GM12878 (cell line): ENCODE data around the gene TRPV5. TPM values are rescaled to one million over a fixed set of nuclear protein-coding genes. Genes with fewer than 3 reads are reported as not detected.

Experiments used
- ATAC-seq: fragments of 200-7000 bp; cut with Tn5 transposase; 3 replicates; pipeline ENCODE4 v1.9.1; 2020; ENCODE audit warnings: mild to moderate bottlenecking, moderate library complexity
- BruUV-seq: library from RNA; stranded (reverse); fragments of 400-500 nt; replicated peaks from 2 replicates; lab custom pipeline; 2021; lab: Mats Ljungman, UMichigan
- CTCF ChIA-PET: fragments of 300-600 bp; sonication (Branson Sonifier 250); formaldehyde crosslinking; extraction: SDS; loops from one replicate; lab custom pipeline; 2021; ENCODE audit warnings: inconsistent platforms; lab: Yijun Ruan, JAX
- POLR2A ChIA-PET: fragments of 350-600 bp; formaldehyde crosslinking; extraction: SDS; loops from one replicate; lab custom pipeline; 2021; ENCODE audit warnings: inconsistent platforms; lab: Charles Lee
- RAD21 ChIA-PET: fragments of 300-600 bp; sonication (Branson Sonifier 250); formaldehyde crosslinking; loops from one replicate; lab custom pipeline; 2023; ENCODE audit warnings: antibody characterized with exemption; ENCODE audit not compliant: unreplicated experiment; lab: Charles Lee
- SMC1A ChIA-PET: fragments of 300-600 bp; sonication (Branson Sonifier 250); formaldehyde crosslinking; loops from one replicate; lab custom pipeline; 2023; ENCODE audit not compliant: unreplicated experiment, uncharacterized antibody; lab: Charles Lee
- DNase-seq: peaks from one replicate; pipeline ENCODE4 v3.0.0-alpha.2; 2011; ENCODE audit warnings: low read depth, low spot score
- FAIRE-seq: peaks from 3 replicates; lab custom pipeline; 2011; peaks lifted over from hg19 to GRCh38; lab: Jason Lieb, UNC
- H2AFZ ChIP-seq: 2 replicates; pipeline ENCODE4 v1.6.0; 2011; ENCODE audit warnings: low read depth, low read length, control low read depth; ENCODE audit not compliant: control insufficient read depth
- H3K27ac ChIP-seq: 2 replicates; pipeline ENCODE4 v1.5.1; 2011; ENCODE audit warnings: control low read depth; ENCODE audit not compliant: control insufficient read depth, insufficient read depth
- H3K27me3 ChIP-seq, 2 experiments: replicated peaks in 1 of 2; 2 replicates each; pipeline versions ENCODE4 v1.6.0 to v1.6.1; 2011; ENCODE audit warnings: low read length in 1 of 2; ENCODE audit not compliant: control insufficient read depth in 2 of 2, insufficient read depth in 2 of 2
- H3K36me3 ChIP-seq, 2 experiments: 2 replicates each; pipeline ENCODE4 v1.5.1; 2011; ENCODE audit warnings: low read length in 1 of 2; ENCODE audit not compliant: control insufficient read depth in 2 of 2, insufficient read depth in 2 of 2
- H3K4me1 ChIP-seq: 2 replicates; pipeline ENCODE4 v1.6.1; 2011; ENCODE audit warnings: mild to moderate bottlenecking, low read length, moderate library complexity, mixed read lengths; ENCODE audit not compliant: control insufficient read depth, insufficient read depth
- H3K4me2 ChIP-seq: 2 replicates; pipeline ENCODE4 v1.6.0; 2011; ENCODE audit warnings: control low read depth; ENCODE audit not compliant: control insufficient read depth, insufficient read depth
- H3K4me3 ChIP-seq: fragments of 200-600 bp; sonication (generic); 2 replicates; pipeline ENCODE4 v1.5.1; 2016
- H3K79me2 ChIP-seq: 2 replicates; pipeline ENCODE4 v1.6.0; 2011; ENCODE audit warnings: low read length; ENCODE audit not compliant: control insufficient read depth, insufficient read depth
- H3K9ac ChIP-seq: 2 replicates; pipeline ENCODE4 v1.8.0; 2011; ENCODE audit warnings: low read length, control low read depth, mixed read lengths; ENCODE audit not compliant: control insufficient read depth, insufficient read depth
- H3K9me3 ChIP-seq: replicated peaks from 3 replicates; pipeline ENCODE4 v1.5.1; 2011; ENCODE audit warnings: mild to moderate bottlenecking, low read length; ENCODE audit not compliant: control insufficient read depth, insufficient read depth
- H4K20me1 ChIP-seq: 2 replicates; pipeline ENCODE4 v1.6.0; 2011; ENCODE audit not compliant: control insufficient read depth, insufficient read depth
- BACH1 ChIP-seq: fragments of 450-650 bp; IDR thresholded peaks from 2 replicates; pipeline ENCODE4 v1.6.1; 2017; ENCODE audit warnings: mild to moderate bottlenecking, borderline replicate concordance
- CHD2 ChIP-seq: IDR thresholded peaks from 2 replicates; pipeline ENCODE4 v1.6.1; 2011; ENCODE audit warnings: low read depth, low read length, improper control_type of control experiment, borderline replicate concordance
- CUX1 ChIP-seq: IDR thresholded peaks from 2 replicates; pipeline ENCODE4 v1.6.1; 2012; ENCODE audit warnings: improper control_type of control experiment, low read depth, low read length; ENCODE audit not compliant: insufficient replicate concordance
- E4F1 ChIP-seq: fragments of 450-650 bp; IDR thresholded peaks from 2 replicates; pipeline ENCODE4 v1.6.1; 2018; ENCODE audit warnings: borderline replicate concordance, mild to moderate bottlenecking; ENCODE audit not compliant: partially characterized antibody
- FOXK2 ChIP-seq: fragments of 450-650 bp; IDR thresholded peaks from 2 replicates; pipeline ENCODE4 v1.6.1; 2017; ENCODE audit warnings: mild to moderate bottlenecking, moderate library complexity
- NFYA ChIP-seq: IDR thresholded peaks from 2 replicates; pipeline ENCODE4 v1.6.1; 2011; ENCODE audit warnings: low read depth, mild to moderate bottlenecking, low read length, improper control_type of control experiment, borderline replicate concordance
- NR2F1 ChIP-seq: fragments of 450-650 bp; conservative IDR thresholded peaks from 2 replicates; pipeline ENCODE4 v1.6.1; 2017; ENCODE audit warnings: mild to moderate bottlenecking
- POU2F2 ChIP-seq: IDR thresholded peaks from 3 replicates; pipeline ENCODE4 v1.6.1; 2011; ENCODE audit warnings: low read depth, mild to moderate bottlenecking, low read length, borderline replicate concordance
- RELA ChIP-seq: fragments of 450-650 bp; IDR thresholded peaks from 2 replicates; pipeline ENCODE4 v1.8.0; 2014; ENCODE audit warnings: borderline replicate concordance; ENCODE audit not compliant: partially characterized antibody
- SREBF1 ChIP-seq: IDR thresholded peaks from 2 replicates; pipeline ENCODE4 v1.6.1; 2012; ENCODE audit warnings: mild to moderate bottlenecking, low read length
- TCF7 ChIP-seq: IDR thresholded peaks from 2 replicates; pipeline ENCODE4 v1.6.1; 2014; ENCODE audit warnings: antibody characterized with exemption, borderline replicate concordance
- WGBS: methylation state at CpG from one replicate; pipeline ENCODE4 v1.1.6; 2016; ENCODE audit warnings: low lambda C conversion rate; ENCODE audit not compliant: insufficient replicate concordance, insufficient coverage; ENCODE audit errors: missing lambda C conversion rate; 5-methylcytosine and 5-hydroxymethylcytosine counted together
- in situ Hi-C: fragments of 300-500 bp; cut with MboI; formaldehyde crosslinking; loops from 9 replicates; pipeline ENCODE4 v1.14.3; 2018; ENCODE audit warnings: mixed read lengths
- intact Hi-C: fragments of 100-400 bp; cut with micrococcal nuclease; formaldehyde crosslinking; loops from one replicate; pipeline ENCODE4 v1.14.2; 2022; ENCODE audit not compliant: unreplicated experiment
- polyA plus RNA-seq, 11 experiments: library from polyadenylated mRNA; depleted of rRNA in 4 of 11; unstranded in 6 of 11; stranded (reverse) in 5 of 11; fragments of >200 nt; fragmentation: Nextera tagmentation in 4 of 11; fragmentation: Illumina TruSeq in 1 of 11; extraction: Ambion mirVana in 4 of 11; extraction: Trizol in 1 of 11; gene quantifications; 1 replicate in 1 of 11; 2 replicates in 10 of 11; pipeline versions ENCODE4 v1.2.1 to v1.2.3, GENCODE V29; 2011 to 2016; ENCODE audit warnings: inconsistent platforms in 2 of 11, missing spikeins in 2 of 11, low read depth in 1 of 11
- total RNA-seq, 4 experiments: library from RNA; depleted of rRNA in 3 of 4; stranded (reverse); fragments of >200 nt in 3 of 4; fragmentation: Illumina TruSeq in 1 of 4; extraction: Trizol in 1 of 4; gene quantifications; 2 replicates each; pipeline versions ENCODE4 v1.2.1 to v1.2.3, GENCODE V29; 2013 to 2021
- TF ChIP-seq, protein P1 (sequence below): fragments of 450-650 bp; formaldehyde crosslinking; IDR thresholded peaks from 2 replicates; pipeline ENCODE4 v1.5.0; 2022; ENCODE audit warnings: mild to moderate bottlenecking, missing genetic modification characterization

Gene TRPV5
- total and polyA plus RNA-seq, 10 of the 15 experiments (the other 5 are each of a cell fraction or from before 2014, with no cell fraction given) = not detected

DNA sequence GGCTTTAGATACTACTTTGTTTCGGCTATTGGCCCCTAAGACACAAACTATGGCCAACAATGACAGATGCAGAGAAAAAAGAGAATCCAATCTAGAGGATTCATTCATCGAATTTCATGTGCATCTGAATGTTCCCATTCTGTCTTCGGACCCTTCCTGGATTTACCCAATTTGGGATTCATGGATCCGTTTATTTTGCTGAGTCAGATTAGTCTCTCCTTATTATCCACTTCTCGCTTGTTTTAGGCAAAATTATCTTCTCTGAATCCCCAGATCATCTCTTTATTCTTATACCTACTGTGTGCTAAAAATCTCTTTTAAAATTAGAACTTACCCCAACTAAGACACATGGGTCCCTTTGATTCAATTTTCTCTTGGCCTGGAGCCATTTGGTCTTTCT, 54.5 kb downstream of the TRPV5 start:
- ChIA-PET CTCF (interaction anchor here (0.8 to 7.1 kb wide), 10 partner anchors 8 to 363 kb away, joined by 3 to 123 read pairs (median 4); no protein-coding TSS in a partner anchor), POLR2A (no interaction called here), RAD21 (interaction anchor here (0.8 to 1.7 kb wide), 3 partner anchors 124 to 336 kb away, joined by 3 to 6 read pairs (median 5); no protein-coding TSS in a partner anchor), SMC1A (interaction anchor here (1.4 to 4.6 kb wide), 4 partner anchors 25 to 336 kb away, joined by 3 to 39 read pairs (median 4); partner anchors contain the start of gene EPHB6)
- WGBS = 0% methylated on average over 5 of the region's 5 CpGs
- Histone ChIP-seq H3K9me3 (no peaks in the 10 kb centered on the region; the same call in 2 of the 3 replicates), H3K36me3 (no peaks in the 10 kb centered on the region), H3K27ac (no peak overlapping the region), H3K9ac (no peak overlapping the region), H3K4me3 (no peak overlapping the region), H4K20me1 (no peaks in the 10 kb centered on the region), H3K4me1 (no peaks in the 10 kb centered on the region), H3K4me2 (no peak overlapping the region), H3K79me2 (no peaks in the 10 kb centered on the region), H3K27me3 (0 out of 4 replicates have a peak, but pooled peaks cover 0 to 2% of the 10 kb centered on the region in 2 experiments), H2AFZ (no peak overlapping the region)
- intact Hi-C loops = no loop called here
- BruUV-seq = no TSS peak
- ATAC-seq (no peak), FAIRE-seq (no peak), DNase-seq (no peak)
- in situ Hi-C loops = loop anchor here (10.0 kb wide), 1 partner anchor 336 kb away; no protein-coding TSS in a partner anchor
- TF ChIP-seq NFYA (no peak), BACH1 (no peak), TCF7 (no peak), SREBF1 (no peak), CUX1 (no peak), E4F1 (no peak), CHD2 (no peak), FOXK2 (no peak), RELA (no peak), NR2F1 (no peak), POU2F2 (no peak)
- TF ChIP-seq, protein P1, sequence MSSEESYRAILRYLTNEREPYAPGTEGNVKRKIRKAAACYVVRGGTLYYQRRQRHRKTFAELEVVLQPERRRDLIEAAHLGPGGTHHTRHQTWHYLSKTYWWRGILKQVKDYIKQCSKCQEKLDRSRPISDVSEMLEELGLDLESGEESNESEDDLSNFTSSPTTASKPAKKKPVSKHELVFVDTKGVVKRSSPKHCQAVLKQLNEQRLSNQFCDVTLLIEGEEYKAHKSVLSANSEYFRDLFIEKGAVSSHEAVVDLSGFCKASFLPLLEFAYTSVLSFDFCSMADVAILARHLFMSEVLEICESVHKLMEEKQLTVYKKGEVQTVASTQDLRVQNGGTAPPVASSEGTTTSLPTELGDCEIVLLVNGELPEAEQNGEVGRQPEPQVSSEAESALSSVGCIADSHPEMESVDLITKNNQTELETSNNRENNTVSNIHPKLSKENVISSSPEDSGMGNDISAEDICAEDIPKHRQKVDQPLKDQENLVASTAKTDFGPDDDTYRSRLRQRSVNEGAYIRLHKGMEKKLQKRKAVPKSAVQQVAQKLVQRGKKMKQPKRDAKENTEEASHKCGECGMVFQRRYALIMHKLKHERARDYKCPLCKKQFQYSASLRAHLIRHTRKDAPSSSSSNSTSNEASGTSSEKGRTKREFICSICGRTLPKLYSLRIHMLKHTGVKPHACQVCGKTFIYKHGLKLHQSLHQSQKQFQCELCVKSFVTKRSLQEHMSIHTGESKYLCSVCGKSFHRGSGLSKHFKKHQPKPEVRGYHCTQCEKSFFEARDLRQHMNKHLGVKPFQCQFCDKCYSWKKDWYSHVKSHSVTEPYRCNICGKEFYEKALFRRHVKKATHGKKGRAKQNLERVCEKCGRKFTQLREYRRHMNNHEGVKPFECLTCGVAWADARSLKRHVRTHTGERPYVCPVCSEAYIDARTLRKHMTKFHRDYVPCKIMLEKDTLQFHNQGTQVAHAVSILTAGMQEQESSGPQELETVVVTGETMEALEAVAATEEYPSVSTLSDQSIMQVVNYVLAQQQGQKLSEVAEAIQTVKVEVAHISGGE (CRISPR knock-in tag) = no peak
